HG02852 (cell line): ENCODE data around the gene S100A7.

Experiments
- ATAC-seq: cut with Tn5 transposase; IDR thresholded peaks from one replicate; pipeline ENCODE4 v1.9.1; 2021; ENCODE audit warnings: mild to moderate bottlenecking, moderate library complexity; ENCODE audit not compliant: unreplicated experiment

Gene S100A7

DNA sequence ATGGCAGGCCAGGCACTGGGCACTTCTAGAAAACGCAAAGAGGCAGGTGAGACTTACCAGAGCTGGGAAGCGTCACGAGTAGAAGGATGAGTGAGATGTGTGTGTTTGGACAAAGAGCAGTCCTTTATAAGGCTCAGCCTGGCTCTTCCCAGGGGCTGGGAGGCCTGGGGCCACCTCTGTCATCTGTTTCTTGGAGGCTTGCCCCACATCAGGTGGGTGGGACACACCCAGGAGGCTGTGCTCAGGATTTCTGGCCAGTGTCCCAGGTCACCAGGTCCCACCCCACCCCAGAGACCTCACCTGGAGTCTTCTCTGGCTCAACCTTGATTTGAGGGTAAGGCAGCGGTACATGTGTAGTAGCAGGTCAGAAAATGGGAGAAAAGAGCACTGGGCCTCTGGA is at the start of gene S100A7:
TSS of gene S100A7 (minus strand) at position 101 of the 400 bp plus-strand sequence. CDS start 1,638 bp downstream, outside the sequence.
- ATAC-seq = no peak

- no peak for ATAC-seq
Measured at GRCh38 chr1:153509729-153510354, 49.4 kb upstream of the S100A7 start.

DNA sequence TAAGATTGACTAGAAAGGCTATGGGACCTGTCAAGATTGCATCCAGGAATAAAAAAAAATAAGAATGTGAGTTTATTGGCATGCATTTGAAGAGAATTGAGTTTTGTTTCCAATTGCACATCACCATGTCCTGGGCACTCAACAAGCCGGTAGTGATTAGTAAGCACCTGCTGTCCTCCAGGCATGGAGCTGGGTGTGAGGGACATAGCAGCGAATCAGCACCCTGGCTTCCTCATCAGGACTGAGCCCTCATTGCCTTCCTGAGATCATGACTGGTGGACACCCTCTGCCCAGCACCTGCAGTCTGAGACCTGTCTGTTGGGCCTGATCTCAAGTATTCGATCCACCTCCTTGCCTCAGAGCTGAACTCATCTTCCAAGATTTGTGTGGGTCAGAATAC is 48.6 kb upstream of the S100A7 start:
- no peak for ATAC-seq

GRCh38 chr1:153507926-153508583 is 47.6 kb upstream of the S100A7 start:
- ATAC-seq = no peak

DNA sequence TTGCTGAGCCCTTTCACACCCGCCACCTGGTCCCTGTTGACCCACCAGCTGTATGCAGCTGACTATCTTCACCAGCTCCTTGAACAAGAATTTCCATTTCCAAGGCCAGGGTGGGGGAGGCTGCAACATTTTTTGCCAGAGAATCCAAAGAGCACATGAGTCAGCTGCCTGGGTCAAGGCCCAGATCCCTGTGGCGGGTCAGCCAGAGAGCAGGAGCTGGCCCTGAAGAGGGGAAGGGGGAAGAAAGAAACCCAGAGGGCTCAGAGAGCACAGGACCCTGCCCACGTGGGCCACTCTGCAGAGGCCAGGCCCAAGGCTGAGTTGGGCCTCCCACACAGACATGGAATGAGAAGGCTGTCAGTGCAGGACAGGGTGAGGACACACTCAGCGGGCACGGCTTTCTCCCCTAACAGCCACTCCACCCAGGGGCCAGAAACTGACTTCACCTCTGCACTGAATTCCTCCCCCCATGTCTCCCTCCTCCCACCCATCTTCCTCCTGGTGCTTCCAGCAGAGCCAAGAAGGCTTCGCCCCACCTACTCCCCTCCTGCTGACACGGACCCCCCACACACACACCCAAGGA is 46.5 kb upstream of the S100A7 start:
- ATAC-seq = no peak

GRCh38 chr1:153506386-153506785 is 45.9 kb upstream of the S100A7 start:
- no peak for ATAC-seq

GRCh38 chr1:153505576-153505975 is 45.1 kb upstream of the S100A7 start:
- ATAC-seq = no peak

DNA sequence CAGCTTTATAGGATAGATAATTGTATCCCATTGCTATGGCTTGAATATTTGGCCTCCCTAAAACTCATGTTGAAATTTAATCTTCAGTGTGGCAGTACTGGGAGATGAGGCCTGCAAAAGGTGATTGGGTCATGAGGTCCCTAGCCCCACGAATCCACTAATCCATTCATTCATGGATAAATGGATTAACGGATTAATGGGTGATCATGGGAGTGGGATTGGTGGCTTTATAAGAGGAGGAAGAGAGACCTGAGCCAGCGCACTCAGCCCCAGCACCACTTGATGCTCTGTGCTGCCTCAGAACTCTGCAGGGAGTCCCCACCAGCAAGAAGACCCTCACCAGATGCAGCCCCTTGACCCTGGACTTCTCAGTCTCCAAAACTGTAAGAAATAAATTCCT is 43.3 kb upstream of the S100A7 start:
- ATAC-seq = no peak

- no peak for ATAC-seq
Measured at GRCh38 chr1:153498746-153499145, 38.3 kb upstream of the S100A7 start.

DNA sequence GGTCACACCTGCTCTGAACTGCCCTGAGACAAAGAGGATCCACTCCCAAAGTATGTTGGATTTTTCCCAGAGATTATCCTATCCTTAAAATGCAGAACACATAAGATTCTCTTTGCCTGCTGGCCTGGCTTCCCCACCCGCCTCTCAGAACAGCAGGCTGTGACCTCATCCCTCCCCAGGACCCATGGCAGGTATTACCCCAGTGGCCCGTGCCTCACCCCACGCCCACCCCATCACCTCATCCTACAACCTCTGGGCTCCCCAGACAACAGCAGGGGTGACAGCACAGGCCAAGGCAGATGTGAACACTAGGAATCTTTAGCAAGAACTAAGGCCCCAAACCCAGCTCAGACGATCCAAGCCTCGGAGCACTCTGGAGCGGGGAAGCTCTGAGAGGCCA is 35.1 kb upstream of the S100A7 start:
- no peak for ATAC-seq

GRCh38 chr1:153494976-153495535 is 34.6 kb upstream of the S100A7 start:
- no peak for ATAC-seq

GRCh38 chr1:153493343-153493960 is 33.0 kb upstream of the S100A7 start:
- ATAC-seq = no peak

- no peak for ATAC-seq
Measured at GRCh38 chr1:153490272-153491051, 30.0 kb upstream of the S100A7 start.

GRCh38 chr1:153488731-153489130 is 28.3 kb upstream of the S100A7 start:
- no peak for ATAC-seq

- no peak for ATAC-seq
Measured at GRCh38 chr1:153487707-153488106, 27.3 kb upstream of the S100A7 start.

DNA sequence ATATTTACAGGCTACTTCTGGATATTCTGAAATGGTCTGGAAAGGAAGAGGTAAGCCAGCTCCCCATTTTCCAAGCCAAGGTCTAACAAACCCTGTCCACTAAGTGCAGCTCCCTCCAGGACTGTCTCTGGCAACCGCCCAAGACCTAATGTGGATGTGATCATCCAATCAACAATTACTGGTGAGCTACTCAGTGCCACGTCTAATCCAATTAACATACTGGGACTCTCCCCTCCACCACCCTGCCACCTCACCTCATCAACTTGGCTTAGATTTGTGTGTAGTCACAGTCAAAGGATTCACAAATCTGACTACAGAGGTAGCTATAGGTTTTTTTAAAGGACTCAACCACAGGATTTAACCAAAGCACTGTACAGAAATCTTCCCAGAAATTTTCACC is 25.4 kb upstream of the S100A7 start:
- no peak for ATAC-seq

GRCh38 chr1:153483776-153484175 is 23.3 kb upstream of the S100A7 start:
- ATAC-seq = no peak

DNA sequence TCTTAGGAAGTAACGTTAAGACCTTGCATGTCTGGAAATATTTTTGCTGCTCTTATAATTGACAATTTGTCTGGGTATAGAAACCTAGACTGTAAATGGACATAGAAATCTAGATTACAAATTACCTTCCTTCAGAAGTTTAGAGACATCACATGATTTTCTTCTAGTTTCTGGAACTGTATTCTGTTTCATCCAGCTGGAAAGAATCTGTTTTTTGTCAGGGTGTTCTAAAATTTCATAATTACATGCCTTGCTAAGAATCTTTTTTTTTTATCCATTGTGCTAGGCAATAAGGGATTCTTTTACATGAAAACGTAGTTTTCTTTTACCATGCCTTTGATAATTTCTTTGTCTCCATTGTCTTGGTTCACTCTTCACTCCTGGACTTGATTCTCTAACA is 20.7 kb upstream of the S100A7 start:
- ATAC-seq = no peak

GRCh38 chr1:153478692-153479618 is 18.5 kb upstream of the S100A7 start:
- no peak for ATAC-seq
